Measurements from ENCODE around the gene DHRS12.

The DHRS12 gene

DNA sequence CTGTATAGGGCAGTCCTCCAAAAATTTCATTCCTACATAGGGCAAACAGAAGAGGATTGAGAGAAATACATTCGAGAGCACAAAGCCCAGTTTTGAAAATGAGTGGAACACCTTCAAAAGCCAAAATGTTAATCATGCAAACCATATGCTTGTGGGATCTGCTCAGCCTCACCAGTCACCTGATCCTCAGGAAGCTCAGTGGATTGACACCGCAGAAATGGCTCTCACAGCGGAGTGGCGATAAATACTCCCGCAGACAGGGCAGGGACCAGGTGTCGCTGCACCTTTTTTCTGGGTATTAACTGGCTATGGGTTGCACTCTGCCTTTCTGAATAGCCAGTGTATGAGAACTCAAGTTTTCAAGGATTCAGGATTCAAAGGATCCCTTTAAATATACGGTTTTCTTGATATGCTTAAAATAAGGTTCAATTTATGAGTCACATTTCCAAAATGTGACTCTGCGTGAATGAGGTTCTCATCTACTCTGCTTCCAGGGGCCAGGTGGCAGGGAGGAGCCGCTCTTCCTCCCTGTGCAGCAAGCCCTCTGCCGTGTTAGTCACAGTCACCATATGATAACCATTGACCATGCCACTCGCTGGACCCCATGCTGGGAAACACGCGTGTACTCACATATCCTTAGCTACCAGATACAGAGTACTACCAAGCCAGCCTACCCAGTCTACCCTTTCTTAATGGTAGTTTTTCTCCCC, 18.3 kb upstream of the DHRS12 start:
- H3K27ac ChIP-seq (ENCODE audit: low read length) = no peak overlapping the region
- peaks cover 27% of the 10 kb centered on the region for H3K27me3 ChIP-seq (ENCODE audit: insufficient read depth, low read length, poor library complexity)
- H3K36me3 ChIP-seq (ENCODE audit: insufficient read depth, low read length) = no peaks in the 10 kb centered on the region
- no peaks in the 10 kb centered on the region for H3K9me3 ChIP-seq (ENCODE audit: insufficient read depth, low read length, severe bottlenecking)
- ATAC-seq (ENCODE audit: insufficient read depth, low read depth) (no peak), DNase-seq (no peak)
- H3K4me2 ChIP-seq (ENCODE audit: insufficient read depth, low read length) = no peak overlapping the region
- H3K4me1 ChIP-seq (ENCODE audit: insufficient read depth, low read length) = peaks cover 12% of the 10 kb centered on the region
- no peak overlapping the region for H3K9ac ChIP-seq (ENCODE audit: low read depth, low read length)
- TF ChIP-seq CTCF (IDR thresholded peaks at IDR 0.05; ENCODE audit: borderline replicate concordance, extremely low read depth, low read length, poor library complexity, severe bottlenecking) = no peak
- no peak for TF ChIP-seq EZH2 (IDR thresholded peaks at IDR 0.05; ENCODE audit: borderline replicate concordance, low read depth, low read length, severe bottlenecking)
- H3K79me2 ChIP-seq (ENCODE audit: insufficient read depth, low read length) = no peaks in the 10 kb centered on the region
- no peak overlapping the region for H3K4me3 ChIP-seq (ENCODE audit: low read depth in 1 of 2, low read length in 2 of 2)
- no peak overlapping the region for H2AFZ ChIP-seq (ENCODE audit: low read depth, low read length)
- no peaks in the 10 kb centered on the region for H4K20me1 ChIP-seq (ENCODE audit: insufficient read depth, low read length)

GRCh38 chr13:51821606-51822005, 17.6 kb upstream of the DHRS12 start:
- H3K27ac ChIP-seq (ENCODE audit: low read length) = no peak overlapping the region
- no peak for DNase-seq
- no peaks in the 10 kb centered on the region for H3K36me3 ChIP-seq (ENCODE audit: insufficient read depth, low read length)
- no peaks in the 10 kb centered on the region for H3K9me3 ChIP-seq (ENCODE audit: insufficient read depth, low read length, severe bottlenecking)
- H3K4me1 ChIP-seq (ENCODE audit: insufficient read depth, low read length) = peaks cover 12% of the 10 kb centered on the region
- H3K4me2 ChIP-seq (ENCODE audit: insufficient read depth, low read length) = no peak overlapping the region
- H2AFZ ChIP-seq (ENCODE audit: low read depth, low read length) = no peak overlapping the region
- H3K9ac ChIP-seq (ENCODE audit: low read depth, low read length) = no peak overlapping the region
- peaks cover 27% of the 10 kb centered on the region for H3K27me3 ChIP-seq (ENCODE audit: insufficient read depth, low read length, poor library complexity)
- H4K20me1 ChIP-seq (ENCODE audit: insufficient read depth, low read length) = no peaks in the 10 kb centered on the region
- no peak overlapping the region for H3K4me3 ChIP-seq (ENCODE audit: low read depth in 1 of 2, low read length in 2 of 2)
- ATAC-seq (ENCODE audit: insufficient read depth, low read depth) = peak; percentile 62
- no peak for TF ChIP-seq CTCF (IDR thresholded peaks at IDR 0.05; ENCODE audit: borderline replicate concordance, extremely low read depth, low read length, poor library complexity, severe bottlenecking)
- no peak for TF ChIP-seq EZH2 (IDR thresholded peaks at IDR 0.05; ENCODE audit: borderline replicate concordance, low read depth, low read length, severe bottlenecking)
- no peaks in the 10 kb centered on the region for H3K79me2 ChIP-seq (ENCODE audit: insufficient read depth, low read length)

GRCh38 chr13:51820016-51820597, 16.1 kb upstream of the DHRS12 start:
- DNase-seq (no peak), ATAC-seq (ENCODE audit: insufficient read depth, low read depth) (no peak)
- no peak overlapping the region for H3K4me3 ChIP-seq (ENCODE audit: low read depth in 1 of 2, low read length in 2 of 2)
- H3K9me3 ChIP-seq (ENCODE audit: insufficient read depth, low read length, severe bottlenecking) = no peaks in the 10 kb centered on the region
- H3K27me3 ChIP-seq (ENCODE audit: insufficient read depth, low read length, poor library complexity) = peaks cover 27% of the 10 kb centered on the region
- peaks cover 10% of the 10 kb centered on the region for H3K4me1 ChIP-seq (ENCODE audit: insufficient read depth, low read length)
- TF ChIP-seq EZH2 (IDR thresholded peaks at IDR 0.05; ENCODE audit: borderline replicate concordance, low read depth, low read length, severe bottlenecking) (no peak), CTCF (IDR thresholded peaks at IDR 0.05; ENCODE audit: borderline replicate concordance, extremely low read depth, low read length, poor library complexity, severe bottlenecking) (no peak)
- no peak overlapping the region for H2AFZ ChIP-seq (ENCODE audit: low read depth, low read length)
- H3K79me2 ChIP-seq (ENCODE audit: insufficient read depth, low read length) = no peaks in the 10 kb centered on the region
- no peaks in the 10 kb centered on the region for H3K36me3 ChIP-seq (ENCODE audit: insufficient read depth, low read length)
- no peak overlapping the region for H3K27ac ChIP-seq (ENCODE audit: low read length)
- H3K4me2 ChIP-seq (ENCODE audit: insufficient read depth, low read length) = no peak overlapping the region
- no peak overlapping the region for H3K9ac ChIP-seq (ENCODE audit: low read depth, low read length)
- H4K20me1 ChIP-seq (ENCODE audit: insufficient read depth, low read length) = no peaks in the 10 kb centered on the region

Data from DND-41 (cell line).